Cerebellar cortex (tissue), 1 donor: Measurements from ENCODE around the gene AUH.
"Not testable (repeated sequence)": the region's sequence is repeated elsewhere in the genome, so short reads cannot be mapped to it uniquely, and the experiment has no call there.

Source experiments
- DNase-seq: peaks from one replicate; pipeline ENCODE4 v3.0.0-alpha.2; 2015; ENCODE audit warnings: low spot score

AUH gene, protein sequence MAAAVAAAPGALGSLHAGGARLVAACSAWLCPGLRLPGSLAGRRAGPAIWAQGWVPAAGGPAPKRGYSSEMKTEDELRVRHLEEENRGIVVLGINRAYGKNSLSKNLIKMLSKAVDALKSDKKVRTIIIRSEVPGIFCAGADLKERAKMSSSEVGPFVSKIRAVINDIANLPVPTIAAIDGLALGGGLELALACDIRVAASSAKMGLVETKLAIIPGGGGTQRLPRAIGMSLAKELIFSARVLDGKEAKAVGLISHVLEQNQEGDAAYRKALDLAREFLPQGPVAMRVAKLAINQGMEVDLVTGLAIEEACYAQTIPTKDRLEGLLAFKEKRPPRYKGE

DNA sequence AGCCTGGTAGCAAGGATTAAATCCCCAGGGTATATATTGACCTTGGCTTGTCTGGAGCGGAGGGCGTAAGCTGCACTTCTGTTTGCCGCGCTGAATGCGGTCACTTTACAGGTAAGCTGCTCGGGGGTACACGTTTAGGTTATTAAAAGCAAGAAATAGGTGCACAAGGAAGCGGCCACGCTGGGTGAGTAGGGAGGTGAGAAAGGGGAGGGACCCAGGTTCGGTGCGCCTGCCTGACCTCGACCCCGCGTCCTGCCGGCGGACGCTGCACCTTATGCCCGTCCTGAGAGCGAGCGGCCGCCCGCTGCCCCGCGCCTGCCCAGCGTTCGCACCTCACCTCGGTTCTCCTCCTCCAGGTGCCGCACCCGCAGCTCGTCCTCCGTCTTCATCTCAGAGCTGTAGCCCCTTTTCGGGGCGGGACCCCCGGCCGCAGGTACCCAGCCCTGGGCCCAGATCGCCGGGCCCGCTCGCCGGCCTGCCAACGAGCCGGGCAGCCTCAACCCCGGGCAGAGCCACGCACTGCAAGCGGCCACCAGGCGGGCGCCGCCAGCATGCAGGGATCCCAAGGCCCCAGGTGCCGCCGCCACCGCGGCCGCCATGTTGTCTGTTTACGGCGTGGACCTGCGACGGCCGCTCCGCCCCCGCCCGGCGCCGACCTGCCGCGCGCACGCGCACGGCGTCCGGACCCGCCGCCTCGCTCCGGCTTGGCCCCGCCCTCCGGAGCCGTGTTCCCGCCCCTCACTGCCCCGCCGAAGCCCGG lies at the start of gene AUH:
AUH (minus strand) TSS at position 628 of the 760 bp plus-strand sequence; CDS start at position 599, 29 bp downstream.
- peak; percentile 74 for DNase-seq

DNA sequence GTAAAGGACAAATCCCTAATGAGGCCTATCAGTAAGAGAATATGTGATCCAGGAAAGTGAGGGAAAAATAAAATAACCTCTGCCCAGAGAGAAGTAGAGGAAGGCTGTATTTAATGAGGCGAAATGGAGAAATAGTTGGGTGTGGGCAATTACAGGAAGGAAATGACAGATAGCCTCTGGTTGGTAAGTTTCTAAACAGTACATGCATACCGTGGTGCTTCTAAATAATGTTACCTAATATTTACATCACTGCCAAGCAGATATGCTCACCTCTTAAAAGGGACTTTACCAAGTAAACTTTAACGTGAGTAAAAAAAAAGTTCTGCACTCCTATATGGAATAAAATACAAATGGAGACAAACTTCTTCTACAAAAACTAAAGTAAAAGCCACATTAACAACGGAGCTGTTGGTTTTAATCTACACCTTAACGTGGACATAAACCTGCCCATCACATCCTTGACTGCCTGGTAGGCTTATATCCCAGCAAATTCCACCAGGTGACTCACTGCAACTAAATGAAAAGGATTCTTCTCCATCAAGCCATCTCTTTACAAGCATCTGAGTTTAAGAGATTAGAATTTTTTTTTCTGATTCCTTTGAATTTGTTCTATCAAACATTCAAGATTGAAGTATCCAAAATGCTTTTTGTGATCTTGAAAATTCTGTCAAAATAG lies 49.5 kb upstream of the AUH start:
- DNase-seq, result no peak

DNA sequence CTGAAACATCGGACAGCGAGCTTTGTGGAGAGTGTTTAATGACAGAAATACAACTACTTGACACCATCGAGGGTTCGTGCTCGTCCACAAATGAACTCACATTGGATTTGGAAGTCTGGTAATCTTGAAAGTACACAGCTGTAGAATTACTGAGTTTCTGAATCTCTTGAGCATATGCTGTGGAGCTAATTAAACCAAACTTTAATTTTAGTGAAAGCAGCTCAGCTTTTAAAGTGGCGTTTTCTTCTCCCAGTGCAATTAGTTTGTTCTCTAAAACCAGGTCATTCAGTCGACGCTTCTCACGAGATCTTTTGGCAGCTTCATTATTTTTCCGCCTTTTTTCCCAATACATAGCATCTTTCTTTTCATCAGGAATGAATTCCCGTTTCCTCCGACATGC lies 48.4 kb upstream of the AUH start:
- DNase-seq, result no peak

DNA sequence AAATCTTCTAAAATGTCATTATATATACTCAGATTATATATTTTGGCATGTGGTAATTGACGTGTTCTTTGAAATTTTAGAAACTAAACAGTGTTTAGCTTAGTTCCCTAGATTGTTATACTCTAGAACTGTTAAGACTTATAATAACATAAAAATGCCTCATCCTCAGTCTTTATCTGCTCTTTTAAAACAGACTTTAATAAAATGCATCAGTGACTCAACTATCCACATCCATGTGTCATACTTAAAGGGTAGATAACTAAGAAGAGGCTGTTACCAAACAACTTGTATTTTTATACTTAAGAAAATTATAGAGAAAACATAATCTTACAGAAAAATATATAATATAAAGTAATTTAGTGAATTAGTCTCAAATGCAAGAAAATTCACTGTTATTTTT lies 46.8 kb upstream of the AUH start:
- DNase-seq, result no peak

DNA sequence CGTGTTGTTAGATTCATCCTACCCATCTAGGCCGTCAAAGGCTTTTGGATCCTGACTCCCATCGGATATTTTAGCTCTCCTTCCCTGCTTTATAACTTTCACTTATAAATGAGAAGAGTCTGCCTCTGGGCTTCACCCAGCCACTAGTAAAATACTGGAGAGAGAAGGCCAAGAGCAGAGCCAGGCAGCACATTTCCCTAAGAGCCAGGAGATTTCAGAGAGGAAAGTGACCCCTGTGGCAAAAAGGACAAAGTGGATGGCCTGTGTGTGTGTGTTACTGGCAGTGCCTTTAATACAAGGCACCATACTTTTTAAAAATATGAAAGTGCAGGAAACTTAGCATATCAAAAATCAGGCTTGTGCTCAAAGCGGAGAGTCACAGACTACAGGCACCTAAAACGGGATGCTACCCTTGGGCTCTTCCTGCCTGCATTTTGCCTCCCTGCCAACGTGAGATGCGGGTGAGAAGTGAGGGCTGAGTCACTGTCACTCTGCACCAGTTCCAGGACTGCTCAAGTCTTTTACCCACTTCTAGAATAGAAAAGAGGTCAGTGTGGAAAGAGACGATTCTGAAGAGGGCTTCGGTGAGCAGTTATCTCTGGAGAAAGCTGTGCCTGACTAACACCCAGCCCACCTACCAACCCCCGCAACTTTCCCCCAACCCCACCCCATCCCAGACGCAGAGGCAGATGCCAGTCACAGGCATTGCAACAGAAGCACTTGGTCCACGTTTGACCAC lies 46.0 kb upstream of the AUH start:
- DNase-seq, result no peak

DNA sequence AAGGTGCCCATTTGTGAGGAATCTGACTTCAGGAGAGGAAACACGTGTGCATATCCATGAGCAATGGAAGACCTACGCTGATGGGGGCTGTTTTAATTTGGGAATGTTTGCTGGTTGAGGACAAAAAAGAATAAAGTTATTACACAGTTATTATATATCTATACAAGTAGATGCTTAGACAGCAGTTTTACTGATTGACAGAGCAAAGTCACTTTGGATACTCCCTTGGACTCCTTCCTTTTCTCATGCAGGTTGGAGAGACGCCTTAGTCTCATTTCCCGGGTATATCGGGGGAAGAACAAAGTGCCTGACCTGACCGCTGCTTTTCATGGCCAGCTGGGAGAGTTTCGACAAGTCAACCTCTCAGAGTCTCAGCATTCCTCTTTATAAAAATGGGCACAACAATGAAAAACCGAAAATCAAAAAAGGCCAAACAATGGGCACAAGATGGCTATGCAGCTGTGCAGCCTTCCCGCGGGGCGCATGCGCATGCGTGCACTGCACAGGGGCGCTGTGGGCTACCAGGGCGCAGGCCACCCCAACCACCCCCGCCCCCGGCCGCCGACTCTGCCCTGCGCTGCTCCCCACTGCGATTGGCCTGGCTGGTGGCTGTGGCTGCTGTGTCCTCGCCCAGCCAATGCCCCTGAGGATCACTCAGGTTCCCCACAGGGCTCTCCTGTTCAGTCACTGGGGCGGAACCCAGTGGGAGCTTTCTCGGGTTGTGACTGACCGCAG lies 43.8 kb upstream of the AUH start:
- DNase-seq, result no peak

DNA sequence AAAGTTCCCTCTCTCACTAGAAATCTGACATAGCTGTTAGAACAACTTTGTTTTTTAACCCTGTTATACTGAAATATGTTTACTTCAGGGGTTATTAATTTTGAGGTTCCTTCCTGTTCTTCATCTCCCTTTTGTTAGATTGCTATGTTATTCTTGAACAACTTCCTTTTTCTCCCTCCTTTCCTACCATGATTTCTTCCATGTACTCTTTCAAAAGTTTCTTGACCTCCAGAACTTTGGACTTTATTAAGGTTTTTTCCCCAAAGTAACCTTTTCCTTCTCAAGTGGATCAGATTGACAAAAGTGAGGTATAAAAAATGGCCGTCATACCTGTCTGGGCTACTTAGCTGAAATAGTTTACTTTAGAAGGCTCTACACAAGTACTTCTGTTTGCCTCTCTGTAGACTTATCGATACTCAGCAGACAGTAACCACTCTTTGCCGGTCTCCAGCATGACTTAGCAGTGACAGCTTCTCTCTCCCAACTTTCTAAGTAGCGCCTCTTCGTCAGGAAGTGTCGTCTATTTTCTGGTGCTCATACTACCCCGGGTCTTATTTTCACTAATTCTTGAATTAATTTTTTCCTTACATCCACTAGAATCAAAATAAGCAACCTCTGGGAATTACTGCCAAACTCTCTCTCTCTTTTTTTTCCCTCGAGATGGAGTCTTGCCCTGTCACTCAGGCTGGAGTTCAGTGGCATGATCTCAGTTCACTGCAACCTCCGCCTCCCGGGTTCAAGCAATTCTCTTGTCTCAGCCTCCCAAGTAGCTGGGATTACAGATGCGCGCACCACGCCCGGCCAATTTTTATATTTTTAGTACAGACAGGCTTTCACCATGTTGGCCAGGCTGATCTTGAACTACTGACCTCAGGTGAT lies 42.2 kb upstream of the AUH start:
- no peak for DNase-seq

DNA sequence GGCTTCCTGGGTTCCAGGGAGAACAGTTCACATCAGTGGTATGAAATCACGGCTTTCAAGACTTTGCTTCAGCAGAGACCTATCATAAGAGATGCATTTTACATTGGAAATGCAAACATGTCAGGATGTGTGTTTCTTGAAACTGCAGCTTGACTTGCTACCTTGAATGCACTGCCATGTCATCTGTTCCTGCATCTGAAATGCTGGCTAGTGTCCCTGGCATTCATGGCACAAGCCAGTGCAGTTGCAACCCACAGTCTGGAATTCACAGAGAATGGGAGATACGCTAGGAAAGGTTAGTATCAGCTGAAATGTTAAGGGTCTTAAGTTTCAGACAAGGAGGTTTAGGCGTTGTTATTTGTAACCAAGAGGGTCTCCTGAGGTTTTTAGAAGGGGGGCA lies 37.2 kb upstream of the AUH start:
- no peak for DNase-seq

DNA sequence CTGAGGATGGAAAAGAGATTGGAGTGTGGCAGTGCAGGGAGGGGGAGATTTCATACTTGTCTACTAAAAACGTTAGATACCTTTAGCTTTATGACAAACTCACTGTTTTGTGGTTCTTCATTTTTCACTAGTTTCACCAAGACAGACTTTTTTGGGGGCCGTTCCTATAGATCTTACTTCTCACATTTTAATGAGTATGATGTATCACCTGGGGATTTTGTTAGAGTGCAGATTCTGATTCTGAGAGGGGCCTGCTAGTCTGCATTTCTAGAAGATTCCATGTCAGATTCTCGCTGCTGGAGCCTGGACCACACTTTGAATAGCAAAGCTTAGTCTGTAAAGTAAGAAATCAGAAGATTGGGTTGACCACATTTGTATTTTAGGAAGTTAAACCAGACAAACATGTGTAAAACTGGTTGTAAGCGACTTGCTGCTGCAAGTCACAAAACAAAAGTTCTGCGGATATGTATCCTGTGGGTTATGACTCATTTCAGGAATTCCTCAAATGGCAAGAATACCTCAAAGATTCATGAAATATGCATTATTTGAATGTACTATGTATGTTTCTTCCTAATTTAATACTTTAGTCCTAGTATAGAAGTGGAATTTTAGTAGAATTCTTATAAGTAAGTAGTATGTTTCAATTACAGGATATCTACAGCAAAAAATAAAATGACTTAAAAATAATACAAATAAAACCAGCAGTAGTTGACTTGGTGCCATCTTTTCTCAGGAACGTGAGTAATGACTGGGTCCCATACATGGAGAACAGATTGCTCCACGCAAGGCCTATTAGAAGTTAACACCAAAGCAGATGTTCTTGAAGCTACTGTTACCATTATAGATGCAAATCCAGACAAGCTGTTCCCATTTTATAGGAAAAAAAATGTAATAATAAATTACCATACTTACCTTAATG lies 34.1 kb upstream of the AUH start:
- DNase-seq, result no peak

DNA sequence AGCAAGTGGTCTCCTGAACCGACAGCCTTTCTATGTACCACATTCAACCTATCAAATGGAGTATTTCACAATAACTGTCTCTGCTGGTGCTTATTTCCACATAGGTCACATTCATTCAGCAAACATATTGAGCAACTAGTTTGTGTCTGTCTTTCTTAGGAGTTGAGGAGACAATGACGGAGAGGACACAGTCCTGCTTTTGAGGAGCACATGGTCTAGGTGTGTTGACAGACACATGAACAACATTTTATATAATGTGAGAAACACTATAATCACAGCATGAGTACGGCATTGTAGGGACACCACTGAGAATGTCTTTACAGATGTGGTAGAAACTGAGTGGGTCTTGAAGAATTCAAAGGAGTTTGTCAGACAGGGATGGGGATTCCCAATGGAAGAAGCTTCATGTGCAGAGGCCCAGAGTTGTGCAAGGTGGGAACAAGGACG lies 33.4 kb upstream of the AUH start:
- DNase-seq, result no peak

DNA sequence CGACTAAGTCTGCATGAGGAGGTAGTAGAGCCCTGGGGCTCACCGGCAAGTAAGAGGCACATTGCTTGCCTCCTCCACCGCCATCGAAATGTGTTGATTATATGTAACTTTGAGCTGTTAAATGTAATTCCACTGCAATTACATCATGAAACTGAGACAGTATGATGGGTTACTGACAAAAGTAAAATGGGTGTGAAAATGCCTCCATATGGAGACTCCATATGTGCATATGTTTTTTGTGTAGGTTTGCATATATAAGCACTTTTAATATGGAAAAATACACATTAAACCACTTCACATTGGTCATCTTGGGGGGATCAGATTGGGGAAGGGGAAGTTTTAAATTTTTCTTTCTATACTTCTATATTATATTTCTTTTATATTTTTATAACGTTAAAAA lies 32.1 kb upstream of the AUH start:
- DNase-seq, result no peak

DNA sequence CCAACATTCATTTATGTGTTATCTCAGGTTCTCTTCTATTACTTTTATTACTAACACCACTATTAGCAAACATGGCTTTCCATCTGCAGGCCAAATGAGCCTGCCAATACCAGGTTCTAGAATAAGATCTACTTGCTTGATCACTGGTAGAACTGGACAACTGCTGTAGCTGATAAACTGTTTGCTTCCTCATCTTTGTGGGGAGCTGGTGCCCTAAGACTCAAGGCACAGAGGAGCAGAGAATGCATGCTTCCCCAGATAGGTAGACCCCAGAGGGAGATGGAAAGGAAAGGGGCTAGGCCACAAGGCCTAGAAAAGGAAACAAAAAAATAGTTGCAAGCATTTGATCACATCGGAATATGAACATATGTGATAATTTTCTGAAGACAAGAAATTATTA lies 30.7 kb upstream of the AUH start:
- no peak for DNase-seq

DNA sequence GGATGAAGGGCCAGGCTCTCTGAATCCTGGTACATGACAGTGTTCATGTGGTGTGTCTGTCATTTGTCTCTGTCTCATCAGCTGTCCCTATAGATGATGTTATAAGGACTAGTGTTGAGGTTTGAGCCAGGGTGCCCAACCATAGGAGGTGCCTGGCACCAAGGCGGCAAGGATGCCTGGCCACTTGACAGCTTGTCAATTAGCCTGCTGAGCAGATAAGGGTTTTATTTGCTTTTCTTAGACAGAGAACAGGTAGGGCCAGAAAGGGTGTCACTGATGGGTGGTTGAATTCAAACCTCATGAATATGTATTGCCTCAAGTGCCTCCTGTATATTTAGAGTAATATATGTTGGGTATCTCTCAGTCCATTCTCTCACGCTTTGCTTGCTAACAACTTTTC lies 30.1 kb upstream of the AUH start:
- DNase-seq, result no peak

DNA sequence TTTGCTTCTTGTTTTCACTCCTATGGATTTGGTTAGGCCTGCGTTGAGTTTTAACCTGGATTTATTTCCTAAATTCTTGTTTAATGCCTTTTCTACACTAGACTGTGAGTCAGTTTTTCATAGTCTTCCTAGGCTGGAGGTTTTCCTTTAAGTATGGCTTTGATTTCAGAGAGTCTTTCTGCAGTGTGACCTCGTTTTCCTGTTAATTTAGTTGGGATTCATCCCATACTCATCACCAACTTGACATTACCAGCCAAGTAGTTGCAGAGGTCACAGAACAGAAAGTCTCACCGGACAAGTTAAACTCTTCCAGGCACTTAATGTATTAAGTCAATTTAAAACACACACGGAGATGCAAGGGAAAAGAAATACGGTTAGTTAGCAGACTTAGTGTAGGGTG lies 29.7 kb upstream of the AUH start:
- no peak for DNase-seq

DNA sequence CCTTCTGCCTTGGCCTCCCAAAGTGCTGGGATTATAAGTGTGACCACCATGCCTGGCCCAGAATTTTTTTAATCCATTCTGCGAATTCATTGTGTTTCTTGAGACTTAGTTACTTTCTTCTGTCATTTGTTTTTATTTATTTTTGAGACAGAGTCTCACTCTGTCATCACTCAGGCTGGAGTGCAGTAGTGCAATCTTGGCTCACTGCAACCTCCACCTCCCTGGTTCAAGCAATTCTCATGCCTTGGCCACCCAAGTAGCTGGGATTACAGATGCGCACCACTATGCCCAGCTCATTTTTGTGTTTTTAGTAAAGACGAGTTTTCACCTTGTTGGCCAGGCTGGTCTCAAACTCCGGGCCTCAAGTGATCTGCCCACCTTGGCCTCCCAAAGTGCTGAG lies 28.0 kb upstream of the AUH start:
- DNase-seq, result not testable (repeated sequence)

DNA sequence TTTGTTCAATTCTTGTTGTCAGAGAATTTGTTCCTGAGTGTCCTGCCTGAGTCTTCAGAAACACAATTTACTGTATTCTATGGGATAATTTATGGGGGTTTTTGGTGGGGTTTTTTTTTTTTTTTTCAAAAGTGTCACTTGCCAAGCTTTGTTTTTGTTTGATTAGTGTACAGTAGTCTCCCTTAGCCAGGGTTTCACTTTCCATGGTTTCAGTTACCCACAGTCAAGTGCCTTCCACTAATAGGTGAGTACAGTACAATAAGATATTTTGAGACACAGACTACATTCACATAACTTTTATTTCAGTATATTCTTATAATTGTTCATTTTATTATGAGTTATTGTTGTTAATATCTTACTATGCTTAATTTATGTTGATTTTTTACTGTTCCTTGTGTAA lies 25.0 kb upstream of the AUH start:
- DNase-seq, result no peak

DNA sequence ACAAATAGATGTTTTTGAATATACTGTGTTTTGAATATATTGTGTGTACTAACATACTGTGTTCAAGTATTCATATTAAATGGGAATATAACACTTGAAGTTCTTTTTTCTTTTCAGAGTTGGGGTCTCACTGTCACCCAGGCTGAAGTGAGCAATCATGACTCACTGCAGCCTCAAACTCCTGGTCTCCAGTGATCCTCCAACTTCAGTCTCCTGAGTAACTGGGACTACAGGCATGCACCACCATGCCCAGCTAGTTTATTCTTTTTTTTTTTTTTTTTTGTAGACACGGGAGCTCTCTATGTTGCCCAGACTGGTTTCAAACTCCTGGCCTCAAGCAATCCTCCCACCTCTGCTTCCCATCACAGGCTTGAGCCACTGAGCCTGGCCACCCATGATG lies 23.2 kb upstream of the AUH start:
- DNase-seq, result no peak

DNA sequence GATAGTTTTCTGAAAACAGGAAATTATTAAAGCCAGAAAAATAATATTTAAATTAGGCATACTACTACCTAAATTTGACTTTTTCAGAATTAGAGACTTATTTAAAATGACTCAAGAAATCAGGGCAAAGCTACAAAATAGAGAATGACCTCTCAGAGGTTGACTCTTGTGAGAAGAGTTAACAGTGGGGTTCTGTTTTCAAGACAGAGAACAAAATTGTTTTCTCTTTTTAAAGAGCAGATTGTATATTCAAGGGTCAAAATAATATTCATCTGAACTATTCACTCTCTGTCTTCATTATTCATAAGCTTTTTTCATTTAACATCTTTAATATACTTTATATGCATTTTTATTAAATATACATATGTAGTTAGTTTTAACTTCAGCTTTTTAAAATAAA lies 21.9 kb upstream of the AUH start:
- DNase-seq, result no peak

DNA sequence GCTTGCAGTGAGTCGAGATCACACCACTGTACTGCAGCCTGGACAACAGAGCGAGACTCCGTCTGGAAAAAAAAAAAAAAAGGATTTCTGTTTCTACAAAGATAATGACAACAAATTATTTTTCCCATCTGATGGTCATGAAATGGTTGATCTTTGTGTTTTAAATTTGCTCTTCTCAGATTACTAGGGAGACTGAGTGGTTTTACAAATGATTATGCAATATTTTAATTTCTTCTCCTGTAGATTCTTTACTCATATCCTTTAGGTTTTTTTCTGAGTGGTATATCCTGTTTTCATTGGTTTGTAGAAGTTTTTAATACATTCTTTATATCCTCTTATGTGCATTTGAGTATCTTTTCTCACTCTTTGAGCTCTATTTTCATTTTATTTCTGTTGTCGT lies 20.6 kb upstream of the AUH start:
- DNase-seq, result no peak

DNA sequence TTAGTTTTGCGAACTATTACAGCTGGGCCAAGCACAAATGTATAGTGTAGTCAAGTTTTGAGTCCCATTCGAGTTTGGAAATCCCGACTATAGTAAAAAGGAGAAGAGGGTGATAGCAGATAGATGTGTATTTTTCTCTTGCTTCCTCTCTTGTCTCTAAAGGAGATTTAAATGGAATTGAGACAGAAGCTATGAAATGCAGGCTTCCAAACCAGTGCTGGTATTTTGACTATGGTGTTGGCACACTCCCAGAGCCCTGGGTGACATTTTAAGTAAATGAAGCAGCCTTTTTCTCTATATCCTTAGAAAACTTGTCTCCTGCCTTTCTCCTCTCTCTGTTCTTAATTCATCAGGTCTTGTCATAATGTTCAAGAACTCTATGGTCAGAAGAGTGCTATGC lies 17.7 kb upstream of the AUH start:
- no peak for DNase-seq
